Retina (tissue), 1 donor: ENCODE results near the gene PHF3.
A peak's percentile ranks its signal among the peaks of the same experiment; 100 is the strongest.

ENCODE experiments used
- DNase-seq: peaks from one replicate; pipeline ENCODE4 v3.0.0-alpha.2; 2016

Gene PHF3

DNA sequence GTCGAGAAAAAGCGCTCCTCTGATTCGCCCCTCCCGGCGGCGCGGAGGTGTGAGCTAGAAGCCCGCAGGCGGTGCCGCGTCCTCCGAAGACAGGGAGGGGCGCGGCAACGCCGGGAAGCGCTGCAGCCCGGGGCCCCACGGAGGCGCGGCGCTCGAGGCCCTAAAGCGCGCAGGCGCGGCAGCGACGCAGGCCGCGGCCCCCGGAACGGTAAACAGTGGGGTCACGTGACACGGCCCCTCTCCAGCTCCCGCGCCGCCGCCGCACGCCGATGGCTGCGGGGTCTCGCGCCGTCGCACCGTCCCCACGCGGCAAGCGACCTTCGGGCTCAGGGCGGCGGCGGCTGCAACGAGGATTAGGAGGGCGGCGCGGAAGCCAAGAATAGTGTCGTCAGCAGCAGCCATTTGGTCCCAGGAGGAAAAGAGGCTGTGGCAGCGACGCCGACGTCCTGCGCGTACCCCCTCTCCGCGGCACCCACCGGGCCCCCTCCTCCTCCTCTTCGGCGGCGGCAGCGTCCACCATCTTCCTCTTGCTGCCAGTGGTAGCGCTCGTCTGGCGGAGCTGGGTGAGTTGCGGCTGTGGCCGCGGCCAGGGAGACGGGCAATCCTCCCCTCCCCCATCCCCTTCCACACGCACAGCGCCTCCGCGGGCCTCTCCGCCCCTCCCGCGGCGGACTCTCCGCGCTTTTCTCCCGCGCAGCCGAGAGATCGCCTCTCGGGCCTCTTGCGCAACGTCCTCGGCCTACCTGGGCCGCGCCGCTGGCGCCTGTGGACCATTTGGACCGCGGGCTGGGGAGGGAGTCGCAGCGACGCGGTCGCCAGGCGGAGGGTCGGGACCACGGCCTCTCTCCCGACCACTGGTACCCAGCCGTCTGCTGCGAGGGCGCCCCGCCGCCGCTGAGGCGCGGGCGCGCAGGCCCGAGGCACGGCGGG lies at the start of gene PHF3:
Gene PHF3, plus strand, starts transcription at position 215 of the 930 bp plus-strand sequence. CDS start 10,750 bp downstream, outside the sequence.
- DNase-seq: peak; percentile 99

DNA sequence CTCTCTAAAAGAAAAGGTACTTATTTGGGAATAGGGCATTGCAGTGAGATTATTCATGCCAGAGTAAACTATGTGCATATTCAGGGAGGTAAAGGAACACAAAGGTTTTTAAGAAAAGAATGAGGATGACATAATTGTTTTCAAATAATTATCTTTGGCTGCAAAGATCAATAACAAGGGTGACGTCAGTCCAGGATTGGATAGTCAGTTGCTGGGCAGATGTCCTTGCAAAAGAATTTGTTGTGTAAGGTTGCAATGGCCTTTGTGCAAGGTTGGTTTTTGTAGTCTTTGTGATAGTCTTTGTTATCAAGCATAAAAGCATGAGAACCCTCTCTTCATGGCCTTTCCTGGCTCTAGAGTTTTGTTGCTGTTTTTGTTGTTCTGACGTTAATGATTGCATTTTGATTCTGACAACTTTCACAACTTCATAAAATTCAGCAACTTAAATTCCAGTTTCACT lies 45.6 kb upstream of the PHF3 start:
- no peak for DNase-seq

DNA sequence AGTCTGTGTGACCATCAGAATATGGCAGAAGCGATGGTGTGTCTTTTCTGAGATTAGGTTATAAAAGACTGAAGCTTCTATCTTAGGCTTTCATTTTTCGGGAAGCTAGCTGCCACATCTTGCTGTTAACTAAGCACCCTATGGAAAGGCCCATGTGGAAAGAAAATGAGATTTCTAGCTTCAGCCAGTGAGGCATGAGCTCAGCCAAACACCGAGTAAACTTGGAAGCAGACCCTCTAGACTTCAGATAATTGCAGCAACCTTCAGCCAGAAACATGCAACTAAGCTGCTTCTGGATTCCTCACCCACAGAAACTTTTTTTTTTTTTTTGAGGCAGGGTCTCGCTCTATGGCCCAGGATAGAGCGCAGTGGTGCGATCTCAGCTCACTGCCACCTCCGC lies 42.7 kb upstream of the PHF3 start:
- DNase-seq: no peak

DNA sequence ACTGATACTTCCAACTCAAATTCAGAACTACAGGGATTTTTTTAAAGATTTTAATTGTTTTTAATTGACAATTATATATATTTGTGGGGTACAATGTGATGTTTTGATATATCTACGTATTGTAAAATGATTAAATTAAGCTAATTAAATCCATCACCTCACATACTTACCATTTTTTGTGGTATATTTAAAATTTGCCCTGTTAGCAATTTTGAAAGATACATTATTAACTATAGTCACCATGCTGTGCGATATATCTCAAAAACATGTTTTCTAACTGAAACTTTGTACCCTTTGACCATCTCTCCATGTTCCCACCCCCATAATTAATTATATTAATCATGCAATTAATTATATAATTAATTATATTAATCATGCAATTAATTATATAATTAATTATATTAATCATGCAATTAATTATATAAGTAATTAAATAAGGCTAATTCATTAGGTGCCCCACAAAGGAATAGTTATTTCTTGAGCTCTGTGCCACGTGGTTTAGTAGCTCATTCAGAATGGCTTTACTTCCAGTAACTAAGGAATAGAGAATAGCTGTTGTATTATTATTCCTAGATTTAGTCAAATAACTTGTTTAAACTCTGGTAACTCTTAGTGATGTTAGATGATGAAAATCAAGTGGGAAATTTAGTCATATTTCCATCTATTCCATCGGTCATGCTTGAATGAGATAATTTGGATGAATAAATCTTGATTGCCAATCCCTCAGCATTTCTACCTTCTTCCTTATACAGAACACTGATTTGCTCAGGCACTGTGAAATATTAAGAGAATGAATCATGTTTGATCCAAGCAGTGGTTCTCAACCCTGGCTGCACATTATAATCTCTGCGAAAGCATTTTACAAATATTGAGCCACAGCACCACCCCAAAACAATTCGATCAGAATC lies 38.2 kb upstream of the PHF3 start:
- no peak for DNase-seq

DNA sequence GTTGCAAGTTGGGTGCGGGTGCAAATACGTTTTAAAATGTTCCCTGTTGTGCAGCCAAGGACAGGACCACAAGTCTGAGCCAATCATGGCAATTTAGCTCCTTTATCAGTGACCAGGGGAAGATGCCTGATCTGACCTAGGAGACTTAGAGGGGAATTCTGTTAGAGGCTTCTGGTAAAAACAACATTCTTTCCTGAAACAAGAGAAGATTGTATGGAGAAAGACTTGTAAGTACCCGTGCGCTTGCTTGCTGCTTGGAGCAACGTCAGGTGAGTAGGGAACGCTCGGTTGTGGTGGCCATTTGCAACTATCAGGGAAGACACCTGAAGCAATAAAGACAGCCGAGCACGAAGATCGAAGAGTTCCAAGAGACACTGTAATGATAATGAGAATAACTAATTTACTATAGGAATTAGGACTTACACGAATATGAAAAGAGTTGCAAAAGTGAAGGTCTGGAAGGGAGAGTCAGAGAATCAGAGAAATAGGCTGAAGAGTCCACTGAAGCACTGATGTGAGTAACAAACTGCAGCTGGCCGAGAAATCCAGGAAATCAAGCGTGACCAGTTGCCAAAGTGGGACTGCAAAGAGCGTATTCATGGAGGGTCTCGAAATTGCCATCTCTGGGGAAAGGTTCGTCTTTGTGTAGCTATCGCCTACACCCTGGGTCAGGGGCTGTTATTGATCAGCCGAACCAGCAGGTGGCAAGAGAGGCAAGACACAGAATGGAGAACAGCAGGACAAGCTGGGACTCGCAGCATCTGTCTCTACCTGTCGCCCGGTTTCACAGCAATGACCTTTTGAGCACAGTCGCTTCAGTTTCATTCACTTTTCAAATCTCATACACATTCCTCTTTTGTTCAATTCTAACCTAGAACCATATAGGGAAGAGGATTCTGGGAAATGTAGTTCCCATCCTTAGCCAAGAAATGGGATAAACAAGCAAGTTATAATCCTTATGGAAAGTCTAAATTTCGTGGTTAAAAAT lies 37.3 kb upstream of the PHF3 start:
- DNase-seq: peak; percentile 90

- DNase-seq: no peak
Observed at GRCh38 chr6:63599243-63599642, 36.4 kb upstream of the PHF3 start.

- no peak for DNase-seq
Observed at GRCh38 chr6:63600136-63600535, 35.5 kb upstream of the PHF3 start.

DNA sequence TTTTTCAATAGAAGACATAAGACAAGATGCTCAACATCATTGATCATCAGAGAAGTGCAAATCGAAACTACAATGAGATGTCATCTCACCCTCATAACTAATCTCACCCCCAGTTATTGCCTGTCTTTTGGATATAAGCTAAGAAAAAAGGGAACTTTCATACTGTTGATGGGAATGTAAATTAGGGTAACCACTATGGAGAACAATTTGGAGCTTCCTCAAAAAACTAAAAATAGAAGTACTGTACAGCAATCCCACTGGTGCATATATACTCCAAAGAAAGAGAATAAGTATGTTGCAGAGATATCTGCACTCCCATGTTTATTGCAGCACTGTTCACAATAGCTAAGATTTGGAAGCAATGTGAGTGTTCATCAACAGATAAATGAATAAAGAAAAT lies 26.4 kb upstream of the PHF3 start:
- DNase-seq: no peak

DNA sequence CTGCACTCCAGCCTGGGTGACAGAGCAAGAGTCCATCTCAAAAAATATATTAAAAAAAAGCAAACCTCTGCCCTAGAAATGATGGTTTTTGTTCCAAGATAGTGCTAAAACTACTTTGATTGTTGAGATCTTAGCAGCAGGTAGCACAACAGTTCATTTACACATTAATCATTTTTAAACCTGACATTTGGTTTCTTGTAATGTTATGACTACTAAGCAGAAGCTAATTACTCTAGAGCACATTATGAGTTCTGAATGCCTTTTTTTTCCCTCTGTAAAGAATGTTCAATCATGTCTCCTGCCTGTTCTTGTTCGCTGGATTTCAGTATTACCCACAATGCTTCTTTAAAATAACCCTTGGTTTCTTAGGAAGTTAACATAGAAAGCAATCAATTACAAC lies 24.7 kb upstream of the PHF3 start:
- DNase-seq: no peak

DNA sequence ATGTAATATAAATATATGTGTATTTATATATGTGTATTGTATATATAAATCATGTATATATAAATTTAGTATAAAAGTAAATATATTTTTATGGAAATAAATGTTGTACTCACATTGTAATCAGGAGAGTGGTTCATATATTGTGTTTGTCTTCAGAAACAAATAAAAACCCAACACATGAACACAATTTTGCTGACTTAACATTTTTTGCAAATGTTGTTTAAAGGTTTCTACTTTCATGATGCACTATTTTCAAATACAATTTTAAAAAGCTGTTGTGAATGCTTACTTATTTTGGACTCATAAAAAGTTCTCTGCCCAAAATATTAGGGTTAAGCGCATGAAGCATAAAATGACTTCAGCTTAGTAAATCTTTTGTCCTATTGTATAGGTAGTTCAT lies 24.0 kb upstream of the PHF3 start:
- DNase-seq: no peak

DNA sequence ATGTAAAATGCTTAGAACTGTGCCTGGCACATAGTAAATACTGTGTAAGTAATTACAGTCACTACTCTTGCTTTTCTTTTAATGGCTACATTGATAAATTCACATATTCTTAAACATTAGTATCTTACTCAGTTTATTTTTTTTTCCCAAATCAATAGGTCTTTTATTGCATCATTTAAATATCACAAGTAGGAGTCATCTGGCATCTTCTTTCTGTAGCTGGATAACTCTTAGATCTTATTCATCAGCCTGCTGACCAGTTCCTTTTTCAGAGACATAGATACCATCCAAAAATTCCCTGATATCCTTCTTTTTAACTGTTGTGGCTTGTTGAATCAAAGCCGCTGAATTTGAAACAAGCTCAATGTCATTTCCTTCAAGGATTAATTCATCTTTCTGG lies 20.0 kb upstream of the PHF3 start:
- no peak for DNase-seq

DNA sequence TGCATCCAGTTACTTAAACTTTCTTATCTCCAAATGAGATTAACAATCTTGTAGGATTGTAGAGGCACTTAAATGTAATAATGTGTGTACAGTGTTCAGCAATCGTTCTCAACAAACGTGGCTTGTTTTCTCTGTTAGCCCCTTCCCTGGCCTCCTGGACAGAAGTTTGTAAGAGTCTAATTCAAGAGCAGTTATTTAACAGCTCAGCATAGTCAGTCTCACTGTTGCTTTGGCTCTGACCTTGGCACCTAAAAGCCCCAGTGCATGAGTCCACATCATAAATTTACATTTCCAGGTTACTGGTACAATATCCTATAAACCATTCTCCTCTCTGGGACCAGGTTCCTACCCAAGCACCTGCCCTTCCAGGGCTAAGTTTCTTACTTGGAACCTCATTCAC lies 11.5 kb upstream of the PHF3 start:
- DNase-seq: no peak

DNA sequence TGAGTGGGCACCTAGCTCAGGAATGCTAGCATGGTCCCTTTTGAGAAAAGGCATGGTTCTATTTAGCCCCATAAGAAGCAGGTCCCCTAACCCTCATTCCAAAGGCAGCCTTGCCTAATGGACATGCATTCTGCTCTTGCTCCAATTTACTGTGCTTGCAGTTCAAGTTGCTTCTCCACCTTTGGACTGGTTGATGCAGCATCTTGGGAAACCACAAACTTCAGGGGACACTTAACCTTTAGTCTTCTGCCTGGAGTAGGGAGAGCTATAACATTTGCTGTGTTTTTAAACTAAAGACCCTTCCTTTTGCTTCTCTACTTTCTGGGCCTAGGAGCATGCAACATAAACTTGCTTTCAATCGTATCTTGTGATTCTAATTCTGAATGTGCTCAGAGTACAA lies 5.1 kb upstream of the PHF3 start:
- DNase-seq: no peak

DNA sequence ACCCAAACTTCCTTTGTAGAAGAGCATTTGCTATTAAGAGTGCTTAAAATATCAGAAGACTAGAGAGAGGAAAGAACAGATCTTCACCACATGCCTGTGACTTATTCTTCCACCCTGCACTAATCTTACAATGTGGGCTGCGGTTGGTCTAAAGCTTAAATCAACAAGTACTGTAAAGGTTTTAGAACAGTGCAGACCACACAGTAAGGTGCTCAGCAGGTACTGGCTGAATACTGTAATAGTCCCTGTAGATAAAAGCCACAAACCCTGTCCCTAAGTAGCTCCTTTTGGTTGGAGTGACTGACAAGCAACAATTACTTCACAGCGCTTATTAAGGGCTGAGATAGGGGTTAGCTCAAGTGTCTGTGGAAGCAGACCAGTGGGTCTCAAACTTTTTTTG lies 972 bp upstream of the PHF3 start:
- DNase-seq: no peak

GRCh38 chr6:63635215-63635587 lies 401 bp upstream of the PHF3 start:
- DNase-seq: no peak

DNA sequence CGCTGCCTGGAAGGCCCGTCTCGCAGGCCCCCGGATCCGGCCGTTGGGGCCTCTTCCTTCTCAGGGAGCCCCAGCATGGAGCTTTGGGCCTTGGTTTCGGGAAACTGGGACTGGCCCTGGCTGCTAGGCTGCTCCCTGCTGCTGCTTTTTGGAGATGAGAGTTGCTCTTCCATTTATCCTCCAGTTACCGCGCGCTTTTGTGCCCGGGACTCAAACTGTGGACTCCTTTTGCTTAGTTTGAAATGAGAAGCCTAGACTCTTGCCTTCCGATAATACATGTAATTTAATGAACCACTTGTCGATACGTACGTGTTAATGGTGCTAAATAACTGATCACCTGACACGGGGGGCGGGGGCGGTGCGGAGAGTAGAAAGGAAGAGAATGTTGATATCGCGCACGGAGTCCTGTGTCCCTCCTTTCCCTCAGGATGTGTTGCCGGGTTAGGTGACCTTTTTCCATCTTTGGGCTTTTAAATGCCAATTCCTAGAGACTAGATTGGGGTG lies 968 bp downstream of the PHF3 start:
- peak; percentile 78 for DNase-seq

GRCh38 chr6:63637865-63638445 lies 2.4 kb downstream of the PHF3 start:
- DNase-seq: no peak

GRCh38 chr6:63640062-63640461 lies 4.5 kb downstream of the PHF3 start:
- no peak for DNase-seq

GRCh38 chr6:63643862-63644261 lies 8.3 kb downstream of the PHF3 start:
- no peak for DNase-seq

DNA sequence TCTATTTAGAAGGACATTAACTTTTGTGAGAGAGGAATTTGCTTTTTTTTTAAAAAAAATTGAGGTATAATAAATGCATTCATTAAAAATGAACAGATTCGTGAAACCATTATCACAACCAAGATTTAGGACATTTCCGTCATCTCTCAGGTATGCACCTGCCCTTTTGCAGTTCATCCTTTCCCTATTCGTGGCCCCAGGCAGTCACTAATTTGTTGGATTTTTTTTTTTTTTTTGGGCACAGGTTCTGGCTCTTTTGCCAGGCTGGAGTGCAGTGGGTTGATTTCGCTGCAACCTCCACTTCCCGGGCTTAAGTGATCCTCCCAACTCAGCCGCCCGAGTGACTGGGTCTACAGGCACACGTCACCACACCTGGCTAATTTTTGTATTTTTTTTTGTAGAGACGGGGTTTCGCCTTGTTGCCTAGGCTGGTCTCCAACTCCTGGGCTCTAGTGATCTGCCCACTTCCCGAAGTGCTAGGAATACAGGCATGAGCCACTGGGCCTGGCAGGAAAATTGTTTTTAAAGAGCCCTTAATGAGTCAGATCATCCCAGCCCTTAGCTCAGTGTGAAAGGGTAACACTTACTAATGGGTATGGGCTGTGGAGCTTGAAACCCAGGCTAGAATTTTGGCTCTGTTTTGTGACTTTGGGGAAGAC lies 9.2 kb downstream of the PHF3 start:
- no peak for DNase-seq

- DNase-seq: no peak
Observed at GRCh38 chr6:63649269-63649668, 13.7 kb downstream of the PHF3 start.
